Nephron (organoid): ENCODE measurements around the gene IFRD2.
A peak's percentile ranks its signal among the peaks of the same experiment; 100 is the strongest.

ENCODE experiments used
- H3K27ac Mint-ChIP-seq, 3 experiments: 2 replicates each; pipeline ENCODE4 v1.8.0; 2020; ENCODE audit warnings: mixed read lengths in 3 of 3, mild to moderate bottlenecking in 2 of 3, moderate library complexity in 1 of 3
- H3K27me3 Mint-ChIP-seq: 2 replicates; pipeline ENCODE4 v1.8.0; 2021; ENCODE audit warnings: low read depth, mild to moderate bottlenecking, moderate library complexity, mixed read lengths
- H3K36me3 Mint-ChIP-seq: 2 replicates; pipeline ENCODE4 v1.8.0; 2020; ENCODE audit warnings: low read depth, mixed read lengths
- H3K4me1 Mint-ChIP-seq: 2 replicates; pipeline ENCODE4 v1.8.0; 2020; ENCODE audit warnings: mixed read lengths
- H3K4me3 Mint-ChIP-seq, 3 experiments: 2 replicates each; pipeline ENCODE4 v1.8.0; 2020; ENCODE audit warnings: mild to moderate bottlenecking in 3 of 3, mixed read lengths in 3 of 3, moderate library complexity in 2 of 3
- H3K9me3 Mint-ChIP-seq: 2 replicates; pipeline ENCODE4 v1.8.0; 2020; ENCODE audit warnings: mixed read lengths
- CTCF ChIP-seq, 3 experiments: fragments of 200-600 bp; sonication (generic); IDR thresholded peaks; one replicate each; pipeline ENCODE4 v1.5.0; 2021; ENCODE audit warnings: antibody characterized with exemption in 3 of 3; ENCODE audit not compliant: unreplicated experiment in 3 of 3

Gene IFRD2

DNA sequence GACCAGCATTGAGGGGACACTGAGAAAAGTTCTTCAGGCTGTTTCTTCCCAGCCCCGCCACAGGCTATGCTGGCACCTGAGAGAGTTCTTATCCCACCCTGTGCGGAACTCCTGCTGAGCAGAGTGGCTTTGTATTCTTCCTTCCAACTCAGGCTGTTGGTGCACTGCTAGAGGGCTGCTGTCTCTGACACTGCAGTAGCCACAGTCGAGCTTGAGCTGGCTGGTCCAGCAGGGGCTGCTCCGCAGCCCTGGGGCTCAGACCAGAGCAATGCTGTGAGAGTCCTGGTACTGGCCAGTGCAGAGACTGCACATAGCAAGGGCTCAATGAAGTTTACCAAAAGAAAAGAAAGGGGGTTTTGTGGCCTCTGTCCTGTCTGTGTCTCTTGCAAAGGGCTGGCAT is 52.6 kb downstream of the IFRD2 start:
- Mint-ChIP-seq H3K27me3 (no peaks in the 10 kb centered on the region), H3K36me3 (peaks cover 3% of the 10 kb centered on the region), H3K9me3 (no peaks in the 10 kb centered on the region), H3K4me3 (peak overlapping the region; percentile 74 to 99 (median 98)), H3K27ac (peak overlapping the region; percentile 56 to 80 (median 63)), H3K4me1 (peaks cover 46% of the 10 kb centered on the region)
- no peak for TF ChIP-seq CTCF (IDR thresholded peaks at IDR 0.05; ENCODE audit: unreplicated experiment in 3 of 3)

GRCh38 chr3:50238549-50239026 is 53.6 kb downstream of the IFRD2 start:
- H3K9me3 Mint-ChIP-seq = no peaks in the 10 kb centered on the region
- no peak for TF ChIP-seq CTCF (IDR thresholded peaks at IDR 0.05; ENCODE audit: unreplicated experiment in 3 of 3)

DNA sequence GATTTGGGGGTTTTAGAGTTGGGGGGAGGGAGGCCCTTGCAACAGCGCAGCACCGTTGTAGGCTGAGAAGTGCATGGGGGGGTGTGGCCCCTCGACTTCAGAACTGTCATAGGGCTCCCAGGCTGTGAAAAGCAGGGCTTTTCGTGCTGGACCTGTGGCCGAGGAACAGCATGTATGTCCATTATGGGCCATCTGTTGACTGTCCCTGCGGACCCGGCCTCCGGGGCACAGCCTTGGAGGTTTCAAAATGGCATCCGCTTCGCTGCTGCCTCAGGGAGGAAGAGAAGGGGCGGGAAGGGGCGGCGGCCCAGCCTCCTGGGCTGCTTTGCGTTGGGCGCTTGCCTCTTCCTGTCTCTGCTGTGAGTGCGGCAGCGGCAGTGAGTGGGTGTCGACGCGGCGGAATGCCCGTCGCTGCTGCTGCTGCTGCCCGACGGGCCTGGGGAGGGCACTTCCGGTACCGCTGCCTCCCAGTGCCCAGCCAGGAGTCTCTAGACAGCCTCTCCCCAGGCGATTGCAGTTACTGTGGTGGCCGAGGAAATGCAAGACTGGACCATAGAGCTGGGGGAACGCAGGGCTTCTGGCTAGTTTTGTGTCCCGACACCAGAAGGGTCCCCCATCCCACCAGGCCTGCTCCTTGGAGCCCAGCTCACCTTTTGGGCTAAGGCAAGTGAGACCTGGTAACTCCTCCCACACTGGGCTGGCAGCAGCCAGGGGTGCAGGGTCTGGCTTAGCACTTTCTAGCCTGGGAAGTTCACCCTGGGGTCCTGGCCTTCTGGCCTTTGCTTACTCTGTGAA is 54.3 kb downstream of the IFRD2 start:
- Mint-ChIP-seq H3K27me3 (no peaks in the 10 kb centered on the region), H3K4me3 (peak overlapping the region; percentile 98 to 99 (median 99)), H3K9me3 (no peaks in the 10 kb centered on the region), H3K36me3 (peaks cover 3% of the 10 kb centered on the region), H3K27ac (peak overlapping the region; percentile 84 to 98 (median 96)), H3K4me1 (peaks cover 51% of the 10 kb centered on the region)
- TF ChIP-seq CTCF (IDR thresholded peaks at IDR 0.05; ENCODE audit: unreplicated experiment in 3 of 3) = no peak

More at GRCh38 chr3:50238549-50239026, 53.6 kb downstream of the IFRD2 start:
- Mint-ChIP-seq H3K27me3 (no peaks in the 10 kb centered on the region), H3K27ac (peak overlapping the region; percentile 84 to 98 (median 96)), H3K4me1 (peaks cover 47% of the 10 kb centered on the region), H3K4me3 (peak overlapping the region; percentile 98 to 99 (median 99)), H3K36me3 (peaks cover 3% of the 10 kb centered on the region)
